HUES64 (cell line): ENCODE data around the gene KRTAP4-7.
"Not testable (repeated sequence)": the region's sequence is repeated elsewhere in the genome, so short reads cannot be mapped to it uniquely, and the experiment has no call there.

Source experiments
- H3K27ac ChIP-seq: 2 replicates; pipeline ENCODE4 v1.7.0; 2013; ENCODE audit warnings: low read depth, low read length, inconsistent platforms
- H3K27me3 ChIP-seq: 2 replicates; pipeline ENCODE4 v1.6.1; 2013; ENCODE audit warnings: mild to moderate bottlenecking, low read length; ENCODE audit not compliant: insufficient read depth
- H3K36me3 ChIP-seq: 2 replicates; pipeline ENCODE4 v1.6.1; 2013; ENCODE audit warnings: mild to moderate bottlenecking, low read length; ENCODE audit not compliant: insufficient read depth
- H3K4me1 ChIP-seq: 2 replicates; pipeline ENCODE4 v1.6.1; 2013; ENCODE audit warnings: mild to moderate bottlenecking, low read length, moderate library complexity; ENCODE audit not compliant: insufficient read depth
- H3K4me3 ChIP-seq: 2 replicates; pipeline ENCODE4 v1.5.1; 2013; ENCODE audit warnings: mild to moderate bottlenecking, low read length, moderate library complexity
- H3K9ac ChIP-seq: 2 replicates; pipeline ENCODE4 v1.6.1; 2013; ENCODE audit warnings: mild to moderate bottlenecking, low read depth, low read length
- H3K9me3 ChIP-seq: 2 replicates; pipeline ENCODE4 v1.6.1; 2013; ENCODE audit warnings: low read depth, low read length; ENCODE audit not compliant: insufficient read depth
- WGBS: fragments of 150-250, 120-280 bp; methylation state at CpG from one replicate; pipeline ENCODE4 v1.1.7; 2013; ENCODE audit warnings: missing lambda C conversion rate; 5-methylcytosine and 5-hydroxymethylcytosine counted together

KRTAP4-7 gene

GRCh38 chr17:41065829-41066624, 17.9 kb upstream of the KRTAP4-7 start, which contains the start of gene KRTAP2-4:
TSS of gene KRTAP2-4 (minus strand) at chr17:41065879. CDS start at chr17:41065845, 34 bp downstream.
- no peak within 1 kb of the TSS for H3K4me3 ChIP-seq
- H3K27ac ChIP-seq: no peak within 1 kb of the TSS
- no peaks in the 10 kb centered on the region for H3K36me3 ChIP-seq
- H3K9me3 ChIP-seq: no peaks in the 10 kb centered on the region
- H3K4me1 ChIP-seq: no peaks in the 10 kb centered on the region
- WGBS: 93% methylated on average over 6 of the region's 6 CpGs
- no peak within 1 kb of the TSS for H3K9ac ChIP-seq
- H3K27me3 ChIP-seq: no peaks in the 10 kb centered on the region

- Histone ChIP-seq H3K27me3 (no peaks in the 10 kb centered on the region), H3K27ac (no peak overlapping the region), H3K4me1 (no peaks in the 10 kb centered on the region), H3K9me3 (no peaks in the 10 kb centered on the region), H3K9ac (no peak overlapping the region), H3K4me3 (no peak overlapping the region), H3K36me3 (no peaks in the 10 kb centered on the region)
These were observed 16.7 kb upstream of the KRTAP4-7 start for GRCh38 chr17:41067281-41067680.

GRCh38 chr17:41069031-41069430, 14.9 kb upstream of the KRTAP4-7 start:
- Histone ChIP-seq H3K4me1 (no peaks in the 10 kb centered on the region), H3K9me3 (no peaks in the 10 kb centered on the region), H3K27me3 (no peaks in the 10 kb centered on the region), H3K9ac (no peak overlapping the region), H3K27ac (no peak overlapping the region), H3K4me3 (no peak overlapping the region), H3K36me3 (no peaks in the 10 kb centered on the region)
- 95% methylated on average over 3 of the region's 3 CpGs for WGBS

- H3K27ac ChIP-seq: no peak overlapping the region
- no peaks in the 10 kb centered on the region for H3K36me3 ChIP-seq
- H3K4me1 ChIP-seq: no peaks in the 10 kb centered on the region
- no peak overlapping the region for H3K9ac ChIP-seq
- WGBS: 94% methylated on average over 5 of the region's 5 CpGs
- no peak overlapping the region for H3K4me3 ChIP-seq
- no peaks in the 10 kb centered on the region for H3K9me3 ChIP-seq
- H3K27me3 ChIP-seq: no peaks in the 10 kb centered on the region
These were observed 12.2 kb upstream of the KRTAP4-7 start for GRCh38 chr17:41071606-41072360.

GRCh38 chr17:41073676-41074075, 10.3 kb upstream of the KRTAP4-7 start:
- Histone ChIP-seq H3K27ac (no peak overlapping the region), H3K27me3 (no peaks in the 10 kb centered on the region), H3K9ac (no peak overlapping the region), H3K4me3 (no peak overlapping the region), H3K4me1 (no peaks in the 10 kb centered on the region), H3K36me3 (no peaks in the 10 kb centered on the region), H3K9me3 (no peaks in the 10 kb centered on the region)
- WGBS: 92% methylated on average over 2 of the region's 2 CpGs

- Histone ChIP-seq H3K9me3 (no peaks in the 10 kb centered on the region), H3K4me3 (no peak overlapping the region), H3K4me1 (no peaks in the 10 kb centered on the region), H3K27me3 (no peaks in the 10 kb centered on the region), H3K27ac (no peak overlapping the region), H3K9ac (no peak overlapping the region), H3K36me3 (no peaks in the 10 kb centered on the region)
These were observed 7.2 kb upstream of the KRTAP4-7 start for GRCh38 chr17:41076788-41077187.

- Histone ChIP-seq H3K27me3 (no peaks in the 10 kb centered on the region), H3K9me3 (no peaks in the 10 kb centered on the region), H3K9ac (no peak overlapping the region), H3K4me3 (no peak overlapping the region), H3K36me3 (no peaks in the 10 kb centered on the region), H3K4me1 (no peaks in the 10 kb centered on the region), H3K27ac (no peak overlapping the region)
- 90% methylated on average over 4 of the region's 4 CpGs for WGBS
These were observed 1.3 kb upstream of the KRTAP4-7 start for GRCh38 chr17:41082626-41083025.

- H3K27me3 ChIP-seq, H3K9ac ChIP-seq, H3K9me3 ChIP-seq, H3K4me1 ChIP-seq, H3K36me3 ChIP-seq, H3K27ac ChIP-seq, H3K4me3 ChIP-seq: not testable (repeated sequence)
- 80% methylated on average over 2 of the region's 2 CpGs for WGBS
These were observed 523 bp upstream of the KRTAP4-7 start for GRCh38 chr17:41083427-41083826.

- not testable (repeated sequence) for H3K36me3 ChIP-seq, H3K4me3 ChIP-seq, H3K4me1 ChIP-seq, H3K27me3 ChIP-seq, H3K9ac ChIP-seq, H3K27ac ChIP-seq
- H3K9me3 ChIP-seq: peaks cover 22% of the 10 kb centered on the region; the same call in 1 of the 2 replicates
- WGBS: 79% methylated on average over 3 of the region's 4 CpGs
These were observed 4.9 kb downstream of the KRTAP4-7 start for GRCh38 chr17:41088760-41089352.

GRCh38 chr17:41096055-41096454, 12.1 kb downstream of the KRTAP4-7 start:
- no peaks in the 10 kb centered on the region for H3K36me3 ChIP-seq
- WGBS: 96% methylated on average over 7 of the region's 7 CpGs

GRCh38 chr17:41098042-41098441, 14.1 kb downstream of the KRTAP4-7 start, which contains the start of gene KRTAP4-8:
TSS of gene KRTAP4-8 (minus strand) at chr17:41098142. CDS start at chr17:41098084, 58 bp downstream.
- WGBS: 73% methylated on average over 1 of the region's 4 CpGs
- Histone ChIP-seq H3K27me3 (no peaks in the 10 kb centered on the region), H3K9me3 (0 out of 2 replicates have a peak, but pooled peaks cover 3% of the 10 kb centered on the region), H3K36me3 (no peaks in the 10 kb centered on the region), H3K9ac (no peak within 1 kb of the TSS), H3K4me1 (no peaks in the 10 kb centered on the region), H3K27ac (no peak within 1 kb of the TSS), H3K4me3 (no peak within 1 kb of the TSS)

More at GRCh38 chr17:41096055-41096454, 12.1 kb downstream of the KRTAP4-7 start:
- Histone ChIP-seq H3K27me3 (no peaks in the 10 kb centered on the region), H3K4me1 (no peaks in the 10 kb centered on the region), H3K9ac (no peak overlapping the region), H3K9me3 (peaks cover 18% of the 10 kb centered on the region; the same call in 1 of the 2 replicates), H3K4me3 (no peak overlapping the region), H3K27ac (no peak overlapping the region)
